H1 (cell line): ENCODE results near the gene KRTAP10-7. TPM values are rescaled to one million over a fixed set of nuclear protein-coding genes. Genes with fewer than 3 reads are reported as not detected.
A peak's percentile ranks its signal among the peaks of the same experiment; 100 is the strongest.

ENCODE experiments used
- CTCF ChIA-PET: fragments of 300-600 bp; sonication (Branson Sonifier 250); formaldehyde crosslinking; loops from one replicate; lab custom pipeline; 2021; ENCODE audit not compliant: partially characterized antibody; lab: Charles Lee
- POLR2A ChIA-PET: fragments of 300-600 bp; sonication (Branson Sonifier 250); formaldehyde crosslinking; loops from one replicate; lab custom pipeline; 2021; ENCODE audit warnings: inconsistent platforms; ENCODE audit not compliant: partially characterized antibody; lab: Charles Lee
- DNase-seq, 2 experiments: peaks; one replicate each; pipeline versions ENCODE4 v3.0.0 to v3.0.0-alpha.2; 2010 to 2022; ENCODE audit warnings: low spot score in 2 of 2, low read depth in 1 of 2, mixed read lengths in 1 of 2
- FAIRE-seq: peaks from 2 replicates; lab custom pipeline; 2011; peaks lifted over from hg19 to GRCh38; lab: Jason Lieb, UNC
- H2AFZ ChIP-seq: 2 replicates; pipeline ENCODE4 v1.8.1; 2012; ENCODE audit warnings: low read length, inconsistent platforms
- H2AK5ac ChIP-seq: 2 replicates; pipeline ENCODE4 v1.6.1; 2013; ENCODE audit warnings: low read depth, low read length
- H2BK120ac ChIP-seq: replicated peaks from 2 replicates; pipeline ENCODE3; 2013; ENCODE audit warnings: low read depth, low read length, inconsistent platforms
- H2BK12ac ChIP-seq: 2 replicates; pipeline ENCODE4 v1.6.1; 2013; ENCODE audit warnings: low read depth, low read length
- H2BK15ac ChIP-seq: 2 replicates; pipeline ENCODE4 v1.6.1; 2013; ENCODE audit warnings: low read length
- H2BK20ac ChIP-seq: 2 replicates; pipeline ENCODE4 v1.6.1; 2013; ENCODE audit warnings: low read length
- H2BK5ac ChIP-seq: 2 replicates; pipeline ENCODE4 v1.6.1; 2013; ENCODE audit warnings: low read depth, low read length
- H3K14ac ChIP-seq: 2 replicates; pipeline ENCODE4 v1.6.1; 2013; ENCODE audit warnings: inconsistent platforms; ENCODE audit not compliant: insufficient read length
- H3K18ac ChIP-seq: 2 replicates; pipeline ENCODE4 v1.6.1; 2013; ENCODE audit warnings: low read length; ENCODE audit errors: extremely low read depth
- H3K23ac ChIP-seq: 2 replicates; pipeline ENCODE4 v1.6.1; 2013; ENCODE audit warnings: inconsistent platforms; ENCODE audit not compliant: insufficient read length
- H3K23me2 ChIP-seq: 2 replicates; pipeline ENCODE4 v1.6.1; 2013; ENCODE audit warnings: low read depth, low read length
- H3K27ac ChIP-seq: 2 replicates; pipeline ENCODE4 v1.6.1; 2011; ENCODE audit warnings: low read depth, low read length, inconsistent platforms
- H3K27me3 ChIP-seq, 4 experiments: replicated peaks in 1 of 4; 1 replicate in 1 of 4; 2 replicates in 3 of 4; pipeline versions ENCODE4 v1.6.1 to v1.8.1; 2011 to 2013; ENCODE audit warnings: low read length in 3 of 4, mild to moderate bottlenecking in 3 of 4, inconsistent platforms in 2 of 4, mixed read lengths in 2 of 4, moderate library complexity in 1 of 4; ENCODE audit not compliant: control insufficient read depth in 3 of 4, insufficient read depth in 3 of 4; ENCODE audit errors: extremely low read depth in 1 of 4
- H3K36me3 ChIP-seq, 4 experiments: 2 replicates each; pipeline versions ENCODE4 v1.6.1 to v1.8.1; 2011 to 2013; ENCODE audit warnings: mild to moderate bottlenecking in 4 of 4, low read length in 3 of 4, moderate library complexity in 2 of 4, control low read depth in 1 of 4, inconsistent platforms in 1 of 4; ENCODE audit not compliant: insufficient read depth in 4 of 4, control insufficient read depth in 2 of 4
- H3K4ac ChIP-seq: replicated peaks from 2 replicates; pipeline ENCODE3; 2013; ENCODE audit warnings: low read length, low read depth, mixed read lengths, inconsistent platforms; ENCODE audit not compliant: insufficient read length
- H3K4me1 ChIP-seq, 4 experiments: replicated peaks in 1 of 4; 1 replicate in 1 of 4; 2 replicates in 3 of 4; pipeline versions ENCODE4 v1.6.1 to v1.8.1; 2011 to 2013; ENCODE audit warnings: low read length in 3 of 4, inconsistent platforms in 2 of 4, mixed read lengths in 1 of 4; ENCODE audit not compliant: insufficient read depth in 4 of 4, control insufficient read depth in 3 of 4
- H3K4me2 ChIP-seq, 2 experiments: 2 replicates each; pipeline versions ENCODE4 v1.6.1 to v1.8.1; 2011 to 2013; ENCODE audit warnings: low read depth in 2 of 2, low read length in 2 of 2, control low read depth in 1 of 2, inconsistent platforms in 1 of 2, mild to moderate bottlenecking in 1 of 2; ENCODE audit not compliant: insufficient read depth in 1 of 2
- H3K4me3 ChIP-seq, 4 experiments: fragments of 200-600, 300-600 bp in 1 of 4; sonication (generic), shearing (Covaris generic), sonication (Bioruptor Twin) in 1 of 4; 2 replicates each; pipeline versions ENCODE4 v1.5.1 to v1.8.1; 2011 to 2016; ENCODE audit warnings: low read length in 4 of 4, low read depth in 3 of 4, control low read depth in 2 of 4, inconsistent platforms in 2 of 4, mild to moderate bottlenecking in 2 of 4, mixed read lengths in 1 of 4, moderate library complexity in 1 of 4; ENCODE audit not compliant: insufficient read depth in 2 of 4; ENCODE audit errors: extremely low read depth in 1 of 4
- H3K56ac ChIP-seq: replicated peaks from 2 replicates; pipeline ENCODE3; 2013; ENCODE audit warnings: low read depth, mild to moderate bottlenecking, mixed read lengths, low read length, inconsistent platforms; ENCODE audit not compliant: insufficient read length
- H3K79me1 ChIP-seq: 2 replicates; pipeline ENCODE4 v1.6.1; 2013; ENCODE audit warnings: low read depth, low read length, control low read depth
- H3K79me2 ChIP-seq, 2 experiments: 2 replicates each; pipeline versions ENCODE4 v1.6.1 to v1.8.1; 2012 to 2013; ENCODE audit warnings: low read length in 2 of 2, mild to moderate bottlenecking in 2 of 2, inconsistent platforms in 1 of 2; ENCODE audit not compliant: insufficient read depth in 2 of 2, control insufficient read depth in 1 of 2
- H3K9ac ChIP-seq, 4 experiments: replicated peaks in 1 of 4; 1 replicate in 1 of 4; 2 replicates in 3 of 4; pipeline versions ENCODE4 v1.6.1 to v1.8.1; 2011 to 2013; ENCODE audit warnings: low read depth in 3 of 4, low read length in 3 of 4, control low read depth in 2 of 4, mild to moderate bottlenecking in 2 of 4, moderate library complexity in 2 of 4, inconsistent platforms in 1 of 4; ENCODE audit errors: extremely low read depth in 1 of 4
- H3K9me3 ChIP-seq, 2 experiments: 2 replicates each; pipeline versions ENCODE4 v1.6.1 to v1.8.1; 2012 to 2013; ENCODE audit warnings: mild to moderate bottlenecking in 2 of 2, moderate library complexity in 2 of 2, control low read depth in 1 of 2, inconsistent platforms in 1 of 2, low read depth in 1 of 2, low read length in 1 of 2, mixed read lengths in 1 of 2; ENCODE audit not compliant: insufficient read depth in 2 of 2
- H4K20me1 ChIP-seq, 2 experiments: replicated peaks in 1 of 2; 2 replicates each; pipeline versions ENCODE3 to v1.8.1; 2011 to 2013; ENCODE audit warnings: inconsistent platforms in 2 of 2, low read length in 2 of 2, mild to moderate bottlenecking in 1 of 2; ENCODE audit not compliant: insufficient read depth in 2 of 2, control insufficient read depth in 1 of 2
- H4K5ac ChIP-seq: 2 replicates; pipeline ENCODE4 v1.6.1; 2013; ENCODE audit warnings: low read length, low read depth, mixed read lengths, inconsistent platforms; ENCODE audit not compliant: insufficient read length
- H4K8ac ChIP-seq: 2 replicates; pipeline ENCODE4 v1.8.0; 2013; ENCODE audit warnings: mild to moderate bottlenecking, moderate library complexity, low read length, inconsistent platforms; ENCODE audit not compliant: insufficient read depth; ENCODE audit errors: extremely low read depth
- H4K91ac ChIP-seq: replicated peaks from 2 replicates; pipeline ENCODE3; 2013; ENCODE audit warnings: low read length, mixed read lengths, inconsistent platforms; ENCODE audit not compliant: insufficient read length
- GABPA ChIP-seq: IDR thresholded peaks from 2 replicates; pipeline ENCODE4 v1.6.1; 2011; ENCODE audit warnings: mild to moderate bottlenecking, low read length, moderate library complexity, borderline replicate concordance; ENCODE audit not compliant: insufficient read depth
- PHF8 ChIP-seq: fragments of 200-600 bp; sonication (generic); conservative IDR thresholded peaks from 2 replicates; pipeline ENCODE4 v1.7.1; 2012; ENCODE audit warnings: low read depth, mild to moderate bottlenecking, inconsistent platforms, low read length, moderate library complexity
- SRF ChIP-seq: IDR thresholded peaks from 2 replicates; pipeline ENCODE4 v1.6.1; 2011; ENCODE audit warnings: mild to moderate bottlenecking, low read depth, low read length, moderate library complexity
- SUZ12 ChIP-seq: fragments of 200-600 bp; sonication (generic); IDR thresholded peaks from 2 replicates; pipeline ENCODE4 v1.6.1; 2012; ENCODE audit warnings: mild to moderate bottlenecking, inconsistent platforms, low read length, moderate library complexity, mixed read lengths
- WGBS, 2 experiments: shearing (Covaris generic) in 1 of 2; methylation state at CpG; one replicate each; pipeline versions ENCODE4 v1.1.6 to v1.1.7; 2013 to 2015; ENCODE audit warnings: low lambda C conversion rate in 2 of 2, mixed read lengths in 2 of 2, inconsistent platforms in 1 of 2, low coverage in 1 of 2, missing lambda C conversion rate in 1 of 2; ENCODE audit not compliant: insufficient replicate concordance in 2 of 2, insufficient coverage in 1 of 2, insufficient read length in 1 of 2; ENCODE audit errors: extremely low coverage in 1 of 2, missing lambda C conversion rate in 1 of 2; 5-methylcytosine and 5-hydroxymethylcytosine counted together
- polyA plus RNA-seq, 7 experiments: library from polyadenylated mRNA; depleted of rRNA in 3 of 7; stranded (reverse) in 5 of 7; unstranded in 2 of 7; fragments of >200 nt in 5 of 7; fragments of 200-250 nt in 2 of 7; gene quantifications; 1 replicate in 5 of 7; 2 replicates in 1 of 7; 4 replicates in 1 of 7; pipeline versions ENCODE4 v1.2.1 to v1.2.3, GENCODE V29; 2011 to 2013; ENCODE audit warnings: missing spikeins in 2 of 7, mixed read lengths in 2 of 7
- total RNA-seq: library from RNA; stranded (reverse); fragmentation: NEBNext Ultra II Directional; extraction: Animal tissue kit (Norgen Biotek cat#: 25700); gene quantifications from 2 replicates; pipeline ENCODE4 v1.2.1, GENCODE V29; 2021

KRTAP10-7 gene
- total and polyA plus RNA-seq, 2 of the 8 experiments (the other 6 are each of a cell fraction or from before 2014, with no cell fraction given): not detected

GRCh38 chr21:44614161-44614631 is 13.8 kb downstream of the KRTAP10-7 start:
- Histone ChIP-seq H3K27ac (no peak overlapping the region), H2BK15ac (no peak overlapping the region), H3K4me2 (no peak overlapping the region), H2BK120ac (no peak overlapping the region), H3K18ac (no peak overlapping the region), H4K8ac (peak overlapping the region; percentile 82), H3K79me2 (no peaks in the 10 kb centered on the region), H2BK5ac (peak overlapping the region; percentile 26; the same call in 1 of the 2 replicates), H2AFZ (no peak overlapping the region), H3K23me2 (no peaks in the 10 kb centered on the region), H2BK12ac (peak overlapping the region; percentile 71; the same call in 1 of the 2 replicates), H3K9ac (no peak overlapping the region), H3K9me3 (peaks cover 19 to 22% of the 10 kb centered on the region in 2 experiments), H4K5ac (no peak overlapping the region)
- DNase-seq: peak in 1 of 2 experiments; percentile 41
- 91% methylated on average over 20 of the region's 20 CpGs; no CpG with 5 or more reads in 1 of the 2 experiments for WGBS, 2 experiments
- no peak for FAIRE-seq
- TF ChIP-seq GABPA: no peak
- no peak for TF ChIP-seq SRF
- TF ChIP-seq PHF8: no peak
- TF ChIP-seq SUZ12: no peak
- TF ChIP-seq, all 59 proteins: peak for 0
- no peak overlapping the region for H3K23ac ChIP-seq
- no peak overlapping the region for H3K56ac ChIP-seq
- no peaks in the 10 kb centered on the region for H3K36me3 ChIP-seq
- POLR2A ChIA-PET: no interaction called here
- H2AK5ac ChIP-seq: no peak overlapping the region
- no peaks in the 10 kb centered on the region; the same call in 1 of the 2 replicates for H3K79me1 ChIP-seq
- no peak overlapping the region for H3K4ac ChIP-seq
- CTCF ChIA-PET: interaction anchor here (0.5 to 1.1 kb wide), 4 partner anchors 12 to 1043 kb away, joined by 3 to 4 read pairs (median 3); partner anchors contain the start of gene KRTAP10-5
- peaks cover 0 to 1% of the 10 kb centered on the region in 2 experiments for H4K20me1 ChIP-seq
- H4K91ac ChIP-seq: peak overlapping the region; percentile 42
- H3K14ac ChIP-seq: no peak overlapping the region
- no peak overlapping the region for H3K4me3 ChIP-seq
- H3K27me3 ChIP-seq: no peaks in the 10 kb centered on the region
- peak overlapping the region; percentile 61; the same call in 1 of the 2 replicates for H2BK20ac ChIP-seq
- peaks cover 0 to 6% (median 2%) of the 10 kb centered on the region in 4 experiments; a peak in 4 of 7 replicates for H3K4me1 ChIP-seq
